Measurements from ENCODE around the gene IFRD2. TPM values are rescaled to one million over a fixed set of nuclear protein-coding genes. Genes with fewer than 3 reads are reported as not detected.
"Not testable (repeated sequence)": the region's sequence is repeated elsewhere in the genome, so short reads cannot be mapped to it uniquely, and the experiment has no call there.

IFRD2 gene
- total and polyA plus RNA-seq, 9 of the 15 experiments (the other 6 are each of a cell fraction or from before 2014, with no cell fraction given): 30.5 to 115 (median 52.8) TPM

GRCh38 chr3:50262200-50262599 is 30.0 kb downstream of the IFRD2 start:
- H4K20me1 ChIP-seq (replicated peaks; ENCODE audit: control insufficient read depth, insufficient read depth, low read length); H3K4me2 ChIP-seq (ENCODE audit: insufficient read depth, low read length); in situ Hi-C loops (cut with MboI); FAIRE-seq; H3K9me3 ChIP-seq (replicated peaks; ENCODE audit: control insufficient read depth, insufficient read depth, low read depth, low read length); H2AFZ ChIP-seq (ENCODE audit: low read depth, low read length); H3K9ac ChIP-seq (ENCODE audit: insufficient read depth in 1 of 2, low read depth in 2 of 2, low read length in 2 of 2); intact Hi-C loops (cut with micrococcal nuclease); H3K4me3 ChIP-seq; CTCF ChIA-PET (ENCODE audit: low intra/inter-chr PET ratio); H3K27ac ChIP-seq (ENCODE audit: extremely low read depth, low read depth, low read length); ATAC-seq; BruUV-seq (replicated peaks); H3K36me3 ChIP-seq (ENCODE audit: control insufficient read depth, insufficient read depth, low read length); DNase-seq (ENCODE audit: extremely low read depth in 1 of 4, low spot score in 3 of 4); H3K79me2 ChIP-seq (ENCODE audit: control insufficient read depth, insufficient read depth, low read length); H3K9me1 ChIP-seq (ENCODE audit: control insufficient read depth, insufficient read depth, low read length); H3K27me3 ChIP-seq (ENCODE audit: control insufficient read depth in 2 of 2, insufficient read depth in 2 of 2, low read length in 2 of 2): not testable (repeated sequence)
- H3K4me1 ChIP-seq (replicated peaks in 1 of 2; ENCODE audit: control insufficient read depth in 2 of 2, insufficient read depth in 2 of 2, low read length in 2 of 2): peaks cover 6 to 44% of the 10 kb centered on the region in 2 experiments; a peak in 4 of 5 replicates
- 82% methylated on average over 4 of the region's 4 CpGs for WGBS (ENCODE audit: insufficient coverage, low coverage, missing lambda C conversion rate)
- POLR2A ChIA-PET: interaction anchor here (0.9 to 1.4 kb wide), 3 partner anchors 15 to 58 kb away, joined by 3 to 4 read pairs (median 3); no protein-coding TSS in a partner anchor
- TF ChIP-seq ZNF121 (CRISPR knock-in tag; conservative IDR thresholded peaks at IDR 0.05): peak; percentile 78

GRCh38 chr3:50261505-50261904 is 30.7 kb downstream of the IFRD2 start:
- no peak for ATAC-seq
- intact Hi-C loops (cut with micrococcal nuclease): no loop called here
- POLR2A ChIA-PET: interaction anchor here (0.6 to 1.4 kb wide), 7 partner anchors 14 to 538 kb away, joined by 3 to 5 read pairs (median 4); partner anchors contain the start of gene GMPPB
- TF ChIP-seq SLC30A9 (CRISPR knock-in tag; IDR thresholded peaks at IDR 0.05) (no peak), TSHZ1 (CRISPR knock-in tag; IDR thresholded peaks at IDR 0.05) (no peak), ZHX1 (conservative IDR thresholded peaks at IDR 0.05; ENCODE audit: low read length) (no peak), ETV5 (CRISPR knock-in tag; IDR thresholded peaks at IDR 0.05; ENCODE audit: low read depth) (no peak), RBM15 (IDR thresholded peaks at IDR 0.05; ENCODE audit: insufficient read depth, low read length) (no peak), PML (IDR thresholded peaks at IDR 0.05; ENCODE audit: low read length) (no peak), ZNF224 (CRISPR knock-in tag; IDR thresholded peaks at IDR 0.05) (no peak), CBX5 (IDR thresholded peaks at IDR 0.05; ENCODE audit: borderline replicate concordance, low read depth) (no peak), ZKSCAN3 (CRISPR knock-in tag; IDR thresholded peaks at IDR 0.05) (no peak)

More at GRCh38 chr3:50261505-50261904, 30.7 kb downstream of the IFRD2 start:
- H3K9ac ChIP-seq (ENCODE audit: insufficient read depth in 1 of 2, low read depth in 2 of 2, low read length in 2 of 2): no peak overlapping the region
- no peaks in the 10 kb centered on the region for H4K20me1 ChIP-seq (replicated peaks; ENCODE audit: control insufficient read depth, insufficient read depth, low read length)
- H3K4me1 ChIP-seq (replicated peaks in 1 of 2; ENCODE audit: control insufficient read depth in 2 of 2, insufficient read depth in 2 of 2, low read length in 2 of 2): peaks cover 6 to 39% of the 10 kb centered on the region in 2 experiments; a peak in 4 of 5 replicates
- no peak overlapping the region for H2AFZ ChIP-seq (ENCODE audit: low read depth, low read length)
- no CpG with 5 or more reads among the region's 2 CpGs for WGBS (ENCODE audit: insufficient coverage, low coverage, missing lambda C conversion rate)
- FAIRE-seq: no peak
- no peak overlapping the region for H3K27ac ChIP-seq (ENCODE audit: extremely low read depth, low read depth, low read length)
- BruUV-seq (replicated peaks): no TSS peak
- no peak for DNase-seq (ENCODE audit: extremely low read depth in 1 of 4, low spot score in 3 of 4)
- H3K27me3 ChIP-seq (ENCODE audit: control insufficient read depth in 2 of 2, insufficient read depth in 2 of 2, low read length in 2 of 2): no peaks in the 10 kb centered on the region
- no peaks in the 10 kb centered on the region for H3K9me1 ChIP-seq (ENCODE audit: control insufficient read depth, insufficient read depth, low read length)
- in situ Hi-C loops (cut with MboI): no loop called here
- no peak overlapping the region for H3K4me3 ChIP-seq
- H3K79me2 ChIP-seq (ENCODE audit: control insufficient read depth, insufficient read depth, low read length): peaks cover 3% of the 10 kb centered on the region; the same call in 1 of the 3 replicates
- H3K4me2 ChIP-seq (ENCODE audit: insufficient read depth, low read length): no peak overlapping the region
- peaks cover 4% of the 10 kb centered on the region; the same call in 1 of the 2 replicates for H3K9me3 ChIP-seq (replicated peaks; ENCODE audit: control insufficient read depth, insufficient read depth, low read depth, low read length)
- CTCF ChIA-PET (ENCODE audit: low intra/inter-chr PET ratio): interaction anchor here (1.4 kb wide), 1 partner anchor 11 kb away, joined by 7 read pairs; no protein-coding TSS in a partner anchor
- peaks cover 17% of the 10 kb centered on the region; the same call in 2 of the 3 replicates for H3K36me3 ChIP-seq (ENCODE audit: control insufficient read depth, insufficient read depth, low read length)
